Heart left ventricle (tissue), 16 donors: Measurements from ENCODE around the gene ZNF804B. TPM values are rescaled to one million over a fixed set of nuclear protein-coding genes. Genes with fewer than 3 reads are reported as not detected.

Experiments
- ATAC-seq, 4 donors: fragments of 200-7000 bp; cut with Tn5 transposase; one replicate each; pipeline ENCODE4 v1.9.1; 2020 to 2022; ENCODE audit warnings: moderate library complexity in 4 of 4, mild to moderate bottlenecking in 3 of 4, moderate number of reproducible peaks in 1 of 4
- DNase-seq, 5 donors: peaks; one replicate each; pipeline ENCODE4 v3.0.0-alpha.2; 2020
- H3K27ac ChIP-seq, 12 donors: fragments of 200-600 bp; sonication (generic) in 4 of 12; one replicate each; pipeline versions ENCODE4 v1.5.0 to v1.8.0; 2016 to 2022; ENCODE audit warnings: mild to moderate bottlenecking in 2 of 12
- H3K27me3 ChIP-seq, 9 donors: fragments of 200-600 bp; sonication (generic) in 2 of 9; one replicate each; pipeline versions ENCODE4 v1.5.1 to v1.8.0; 2016 to 2022; ENCODE audit warnings: mild to moderate bottlenecking in 3 of 9
- H3K36me3 ChIP-seq, 9 donors: fragments of 200-600 bp; sonication (generic) in 2 of 9; one replicate each; pipeline versions ENCODE4 v1.5.0 to v1.8.0; 2018 to 2022; ENCODE audit warnings: mild to moderate bottlenecking in 2 of 9
- H3K4me1 ChIP-seq, 12 donors: fragments of 200-600 bp; sonication (generic) in 4 of 12; one replicate each; pipeline versions ENCODE4 v1.5.0 to v1.8.0; 2016 to 2022; ENCODE audit warnings: mild to moderate bottlenecking in 3 of 12
- H3K4me3 ChIP-seq, 12 donors: fragments of 200-600 bp; sonication (generic) in 4 of 12; one replicate each; pipeline versions ENCODE4 v1.5.0 to v1.8.0; 2017 to 2022; ENCODE audit warnings: mild to moderate bottlenecking in 9 of 12, moderate library complexity in 4 of 12
- H3K9me3 ChIP-seq, 12 donors: fragments of 200-600 bp; sonication (generic) in 4 of 12; one replicate each; pipeline versions ENCODE4 v1.5.0 to v1.8.0; 2016 to 2022; ENCODE audit warnings: mild to moderate bottlenecking in 1 of 12
- POLR2A ChIP-seq, 2 donors: fragments of 450-650 bp; IDR thresholded peaks; one replicate each; pipeline ENCODE4 v1.6.1; 2017; ENCODE audit warnings: antibody characterized with exemption in 2 of 2, mild to moderate bottlenecking in 2 of 2, moderate library complexity in 2 of 2
- WGBS, 4 donors: extraction: QIAGEN DNeasy Blood & Tissue Kit in 2 of 4; methylation state at CpG; one replicate each; pipeline versions ENCODE4 v1.1.5 to v1.1.7; 2013 to 2018; 5-methylcytosine and 5-hydroxymethylcytosine counted together
- intact Hi-C, 10 donors: fragments of 100-400 bp; cut with DNase I; formaldehyde crosslinking; loops; one replicate each; pipeline versions ENCODE4 v1.11.1 to v1.14.2; 2022
- polyA plus RNA-seq, 2 donors: library from polyadenylated mRNA; stranded (reverse); fragments of 200-250 nt; gene quantifications; one replicate each; pipeline ENCODE4 v1.2.3, GENCODE V29; 2013
- total RNA-seq, 9 donors: library from RNA; depleted of rRNA in 2 of 9; stranded (reverse); fragments of >200 nt in 2 of 9; fragmentation: NEBNext Ultra II Directional in 3 of 9; extraction: Animal tissue kit (Norgen Biotek cat#: 25700) in 3 of 9; gene quantifications; one replicate each; pipeline versions ENCODE4 v1.1.0 to v1.2.4, GENCODE V29; 2016 to 2023
- TF ChIP-seq, protein P1 (sequence below), 12 donors: fragments of 200-600 bp; sonication (generic) in 4 of 12; IDR thresholded peaks; one replicate each; pipeline versions ENCODE4 v1.5.0 to v1.8.0; 2018 to 2022; ENCODE audit warnings: antibody characterized with exemption in 12 of 12, mild to moderate bottlenecking in 5 of 12
- donor health status: ischemic (EF 13 %, LVEDD 7.1; RV severe dilation, severe dysfunction).
- donor health status: healthy with polysubstance abuse.
- donor health status: DM: no; HTN: yes; CAD: no.
- donor health status: DM: no; HTN: no; CAD: no.
- donor health status: ischemic (EF 25% LVEDD 6.9; RV normal size, moderate dysfunction).
- donor health status: ischemic (EF 25% LVEDD 5.7; RV mildly dilated, moderate dysfunction).
- donor health status: healthy.
- donor health status: DM: yes; HTN: yes; CAD: no.
- donor health status: ischemic (EF 35%, LVEDD 5.7; RV mildly dilated, moderate dysfunction).
- donor health status: nonischemic (EF 11% LVEDD 7.7; RV severe dilation, severe dysfunction).
- donor health status: DM: yes; HTN: yes; CAD: no.
- donor health status: PGD.
- donor health status: ischemic (EF 29% LVEDD 5.4; RV normal size, mild dysfunction).
- donor health status: nonischemic (EF 23%, LVEDD 6.1; RV moderate dilation, normal function).

Gene ZNF804B
- total and polyA plus RNA-seq, 11 donors: not detected

- Histone ChIP-seq H3K27ac (no peak overlapping the region), H3K4me3 (no peak overlapping the region), H3K4me1 (no peaks in the 10 kb centered on the region), H3K36me3 (no peaks in the 10 kb centered on the region), H3K27me3 (no peaks in the 10 kb centered on the region), H3K9me3 (peaks cover 0 to 11% (median 0%) of the 10 kb centered on the region in 12 donors)
- DNase-seq (no peak), ATAC-seq (no peak)
- TF ChIP-seq, protein P1, sequence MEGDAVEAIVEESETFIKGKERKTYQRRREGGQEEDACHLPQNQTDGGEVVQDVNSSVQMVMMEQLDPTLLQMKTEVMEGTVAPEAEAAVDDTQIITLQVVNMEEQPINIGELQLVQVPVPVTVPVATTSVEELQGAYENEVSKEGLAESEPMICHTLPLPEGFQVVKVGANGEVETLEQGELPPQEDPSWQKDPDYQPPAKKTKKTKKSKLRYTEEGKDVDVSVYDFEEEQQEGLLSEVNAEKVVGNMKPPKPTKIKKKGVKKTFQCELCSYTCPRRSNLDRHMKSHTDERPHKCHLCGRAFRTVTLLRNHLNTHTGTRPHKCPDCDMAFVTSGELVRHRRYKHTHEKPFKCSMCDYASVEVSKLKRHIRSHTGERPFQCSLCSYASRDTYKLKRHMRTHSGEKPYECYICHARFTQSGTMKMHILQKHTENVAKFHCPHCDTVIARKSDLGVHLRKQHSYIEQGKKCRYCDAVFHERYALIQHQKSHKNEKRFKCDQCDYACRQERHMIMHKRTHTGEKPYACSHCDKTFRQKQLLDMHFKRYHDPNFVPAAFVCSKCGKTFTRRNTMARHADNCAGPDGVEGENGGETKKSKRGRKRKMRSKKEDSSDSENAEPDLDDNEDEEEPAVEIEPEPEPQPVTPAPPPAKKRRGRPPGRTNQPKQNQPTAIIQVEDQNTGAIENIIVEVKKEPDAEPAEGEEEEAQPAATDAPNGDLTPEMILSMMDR (IDR thresholded peaks at IDR 0.05): no peak
- no peak for TF ChIP-seq POLR2A (IDR thresholded peaks at IDR 0.05)
- intact Hi-C loops: no loop called here
These were observed 386.3 kb downstream of the ZNF804B start for GRCh38 chr7:89145801-89146200.

DNA sequence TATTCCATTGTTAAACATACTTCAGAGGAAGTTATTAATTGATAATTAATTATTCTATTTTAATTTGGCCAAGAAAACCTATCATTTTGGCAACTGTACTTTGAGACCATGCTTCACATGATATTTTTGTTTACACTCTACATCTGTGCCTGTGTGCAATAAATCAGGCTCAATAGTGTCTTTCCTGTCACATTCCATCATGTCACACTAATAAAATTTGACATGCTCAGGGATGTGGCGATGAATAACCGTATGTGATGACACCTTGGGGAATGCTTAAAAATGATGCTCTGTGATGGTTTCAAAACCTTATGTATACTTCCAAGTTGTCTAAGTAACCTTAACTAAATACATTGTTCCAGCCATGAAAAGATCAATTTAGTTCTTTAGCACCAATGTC lies 400.6 kb downstream of the ZNF804B start:
- intact Hi-C loops: no loop called here
- no peak overlapping the region for H3K4me3 ChIP-seq
- DNase-seq (no peak), ATAC-seq (no peak)
- H3K36me3 ChIP-seq: no peaks in the 10 kb centered on the region
- TF ChIP-seq POLR2A (IDR thresholded peaks at IDR 0.05): no peak
- TF ChIP-seq, protein P1 (IDR thresholded peaks at IDR 0.05): no peak
- H3K27me3 ChIP-seq: no peaks in the 10 kb centered on the region
- no peaks in the 10 kb centered on the region for H3K4me1 ChIP-seq
- 87 to 93% (median 92%) methylated on average over 2 of the region's 2 CpGs for WGBS, 4 donors
- H3K9me3 ChIP-seq: no peaks in the 10 kb centered on the region
- H3K27ac ChIP-seq: no peak overlapping the region

DNA sequence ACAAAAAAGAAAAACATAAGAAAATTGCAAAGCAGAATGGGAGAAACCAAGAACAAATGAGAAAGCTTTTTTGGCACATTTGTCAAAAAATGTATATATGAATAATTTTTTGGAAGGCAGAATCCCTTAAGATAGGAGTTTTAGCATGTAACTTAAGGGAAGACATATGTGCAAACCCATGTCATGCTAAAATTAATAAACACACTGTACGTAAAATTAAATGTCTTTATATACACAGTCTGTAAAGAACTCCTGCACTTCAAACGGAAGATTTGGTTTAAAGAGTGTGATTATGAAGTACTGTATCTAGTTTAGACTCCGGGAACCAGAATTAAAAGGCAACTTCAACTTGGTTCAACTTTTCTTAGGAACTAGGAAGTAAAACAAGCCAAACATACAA lies 405.9 kb downstream of the ZNF804B start:
- H3K4me1 ChIP-seq: no peaks in the 10 kb centered on the region
- TF ChIP-seq, protein P1 (IDR thresholded peaks at IDR 0.05): no peak
- no peak for TF ChIP-seq POLR2A (IDR thresholded peaks at IDR 0.05)
- intact Hi-C loops: no loop called here
- H3K9me3 ChIP-seq: no peaks in the 10 kb centered on the region
- H3K27ac ChIP-seq: no peak overlapping the region
- ATAC-seq (no peak), DNase-seq (no peak)
- H3K27me3 ChIP-seq: no peaks in the 10 kb centered on the region
- H3K4me3 ChIP-seq: no peak overlapping the region
- WGBS, 4 donors: 51 to 88% (median 79%) methylated on average over 3 of the region's 3 CpGs
- no peaks in the 10 kb centered on the region for H3K36me3 ChIP-seq

GRCh38 chr7:89170628-89171027 lies 411.1 kb downstream of the ZNF804B start:
- TF ChIP-seq, protein P1 (IDR thresholded peaks at IDR 0.05): no peak
- TF ChIP-seq POLR2A (IDR thresholded peaks at IDR 0.05): no peak
- 57 to 82% (median 64%) methylated on average over 1 of the region's 1 CpG for WGBS, 4 donors

More at GRCh38 chr7:89170628-89171027, 411.1 kb downstream of the ZNF804B start:
- Histone ChIP-seq H3K4me1 (no peaks in the 10 kb centered on the region), H3K4me3 (no peak overlapping the region), H3K9me3 (peaks cover 0 to 7% (median 0%) of the 10 kb centered on the region in 12 donors), H3K27me3 (no peaks in the 10 kb centered on the region), H3K27ac (no peak overlapping the region), H3K36me3 (no peaks in the 10 kb centered on the region)
- intact Hi-C loops: no loop called here
- ATAC-seq (no peak), DNase-seq (no peak)
